ENCODE data around the gene KCNQ4. TPM values are rescaled to one million over a fixed set of nuclear protein-coding genes. Genes with fewer than 3 reads are reported as not detected.

The KCNQ4 gene
- polyA plus RNA-seq, 1 donor, result 44.5 TPM

DNA sequence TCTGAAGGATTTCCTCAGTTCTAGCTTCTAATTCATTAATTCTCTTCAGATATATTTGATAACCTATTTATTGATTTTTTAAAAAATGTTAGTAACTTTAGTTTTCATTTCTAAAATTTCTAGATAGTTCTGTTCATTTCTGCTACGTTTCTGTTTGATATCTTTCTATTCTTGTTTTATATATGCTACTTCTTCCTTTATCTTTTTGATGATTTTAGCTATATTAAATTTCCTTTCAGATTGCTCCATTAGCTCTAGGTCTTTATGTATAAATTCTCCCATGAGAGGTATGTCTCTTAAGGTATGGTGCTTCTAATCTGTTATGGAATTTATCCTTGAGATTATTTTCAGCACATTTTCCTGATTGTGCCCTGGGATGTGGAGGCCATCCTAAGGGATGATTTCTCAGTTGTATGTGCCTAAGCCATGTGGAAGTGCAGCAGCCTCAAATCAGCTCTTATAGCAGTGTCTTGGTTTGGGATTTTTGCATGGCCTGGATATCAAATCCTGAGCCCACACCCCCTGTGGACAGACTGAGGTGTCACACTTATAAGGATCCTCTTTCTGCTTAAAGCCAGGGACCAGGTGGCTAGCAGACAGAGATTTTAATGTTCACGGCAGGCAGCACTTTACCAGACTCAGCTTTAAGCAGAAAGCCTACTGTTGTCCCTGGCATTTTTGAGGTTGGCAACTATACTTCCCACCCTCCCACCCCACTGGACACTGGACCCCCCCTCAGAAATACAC, 6.2 kb upstream of the KCNQ4 start:
- no peak for DNase-seq

GRCh38 chr1:40780678-40781607, 2.6 kb upstream of the KCNQ4 start:
- DNase-seq, result no peak

DNA sequence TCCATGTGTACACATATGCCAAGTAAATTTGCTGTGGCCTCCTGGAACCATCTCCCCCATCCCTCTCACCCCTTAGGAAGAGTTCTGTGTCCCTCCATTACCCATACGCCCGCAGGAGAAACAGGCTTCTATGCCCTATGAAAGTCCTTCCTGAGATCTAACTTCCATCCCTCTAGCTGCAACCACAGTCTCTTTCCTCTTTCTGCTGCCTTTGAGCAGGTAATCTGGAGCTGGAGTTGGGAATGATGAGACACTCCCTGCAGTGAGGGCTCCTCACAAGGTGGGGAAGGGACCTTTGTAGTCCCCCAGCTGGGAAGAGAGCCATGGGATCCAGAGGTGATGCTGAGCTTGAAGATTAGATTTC, 2.0 kb upstream of the KCNQ4 start:
- DNase-seq, result no peak

DNA sequence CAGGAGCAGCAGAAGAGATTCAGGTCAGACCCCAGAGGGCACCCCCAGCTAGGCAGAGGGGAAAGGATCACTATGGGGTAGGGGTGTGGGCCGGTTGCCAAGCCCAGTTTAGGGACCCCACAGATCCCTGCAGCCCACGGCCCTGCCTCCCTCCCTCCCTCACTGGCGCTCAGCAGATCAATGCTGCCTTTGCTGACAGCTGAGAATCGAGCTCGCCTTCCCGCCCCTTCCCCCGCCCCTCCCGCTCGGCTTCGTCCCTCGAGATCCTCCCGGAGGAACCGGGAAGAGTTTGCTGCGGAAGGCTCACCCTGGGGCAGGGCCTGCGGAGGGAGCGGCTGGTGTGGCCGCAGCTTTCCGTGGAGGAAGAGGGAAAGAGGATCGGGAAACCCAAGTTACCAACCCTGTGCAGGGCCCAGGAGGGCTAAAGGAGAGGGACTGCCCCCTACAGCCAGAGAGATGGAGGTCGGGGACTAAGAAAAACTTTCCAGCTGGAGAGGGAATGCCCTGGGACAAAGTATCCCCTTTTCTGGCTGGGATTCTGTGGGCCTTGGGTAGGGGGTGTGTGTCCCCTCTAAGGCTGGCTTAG, 1.1 kb upstream of the KCNQ4 start:
- DNase-seq, result no peak

DNA sequence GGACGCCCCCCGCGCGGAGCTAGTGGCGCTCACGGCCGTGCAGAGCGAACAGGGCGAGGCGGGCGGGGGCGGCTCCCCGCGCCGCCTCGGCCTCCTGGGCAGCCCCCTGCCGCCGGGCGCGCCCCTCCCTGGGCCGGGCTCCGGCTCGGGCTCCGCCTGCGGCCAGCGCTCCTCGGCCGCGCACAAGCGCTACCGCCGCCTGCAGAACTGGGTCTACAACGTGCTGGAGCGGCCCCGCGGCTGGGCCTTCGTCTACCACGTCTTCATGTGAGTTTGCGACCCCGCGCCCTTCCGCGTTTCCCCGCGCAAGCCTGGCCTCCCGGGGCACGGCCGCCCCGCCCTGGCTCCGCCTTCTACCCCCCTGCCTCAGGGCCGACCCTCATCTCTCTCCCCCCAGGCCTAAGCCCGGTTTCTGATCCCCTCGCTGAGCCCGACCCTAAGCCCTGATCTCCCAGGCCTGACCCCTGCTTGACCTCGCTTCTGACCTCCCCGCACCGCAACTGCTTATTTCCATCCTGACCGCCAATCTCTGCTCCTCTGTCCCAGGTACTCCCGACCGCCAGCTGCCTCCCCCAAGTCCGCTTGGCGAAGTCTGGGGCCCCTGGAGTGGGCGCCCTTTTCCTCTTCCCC, 669 bp downstream of the KCNQ4 start:
- DNase-seq, result no peak

- DNase-seq, result no peak
These were observed 1.2 kb downstream of the KCNQ4 start for GRCh38 chr1:40784771-40785151.

GRCh38 chr1:40785446-40785845, 1.9 kb downstream of the KCNQ4 start:
- DNase-seq, result no peak

DNA sequence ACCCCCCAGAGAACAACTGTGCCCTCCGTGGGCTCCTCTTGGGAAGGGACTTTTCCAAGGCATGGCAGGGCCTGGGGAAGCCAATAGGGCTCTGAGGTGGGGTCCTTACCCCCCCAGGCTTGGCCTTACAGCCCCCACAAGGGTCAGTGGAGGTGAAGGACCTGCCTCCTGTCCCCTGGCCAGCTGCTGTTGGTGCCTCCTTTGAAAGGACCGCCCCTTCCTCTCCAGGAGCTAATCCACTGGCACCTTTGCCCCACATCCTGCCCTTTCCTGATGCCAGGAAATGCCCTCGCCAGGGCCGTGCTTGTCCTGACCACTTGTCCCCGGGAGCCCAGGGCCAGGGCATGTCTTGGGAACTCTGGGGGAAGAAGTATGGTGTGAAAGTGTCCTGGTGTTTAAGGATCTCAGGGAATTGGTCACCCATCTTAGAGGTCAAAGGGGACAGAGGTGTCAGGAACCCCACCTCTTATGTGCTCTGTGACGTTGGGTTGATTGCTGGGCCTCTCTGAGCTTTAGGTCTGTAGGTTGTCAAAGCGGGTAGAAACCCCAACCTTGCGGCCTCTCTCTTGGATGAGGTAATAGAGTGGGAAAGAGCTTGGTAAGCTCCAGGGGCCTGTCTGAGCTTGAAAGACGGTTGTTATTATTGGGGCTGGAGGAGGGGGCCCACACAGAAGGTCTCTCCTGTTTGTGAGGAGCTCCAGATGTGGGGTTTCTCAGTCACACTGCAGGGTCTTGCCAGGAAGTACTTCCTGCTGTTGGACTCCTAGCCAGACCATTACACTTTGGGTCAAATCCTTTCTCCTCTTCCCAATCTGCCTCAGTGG, 2.8 kb downstream of the KCNQ4 start:
- no peak for DNase-seq

- DNase-seq, result no peak
These were observed 3.6 kb downstream of the KCNQ4 start for GRCh38 chr1:40786995-40787705.

DNA sequence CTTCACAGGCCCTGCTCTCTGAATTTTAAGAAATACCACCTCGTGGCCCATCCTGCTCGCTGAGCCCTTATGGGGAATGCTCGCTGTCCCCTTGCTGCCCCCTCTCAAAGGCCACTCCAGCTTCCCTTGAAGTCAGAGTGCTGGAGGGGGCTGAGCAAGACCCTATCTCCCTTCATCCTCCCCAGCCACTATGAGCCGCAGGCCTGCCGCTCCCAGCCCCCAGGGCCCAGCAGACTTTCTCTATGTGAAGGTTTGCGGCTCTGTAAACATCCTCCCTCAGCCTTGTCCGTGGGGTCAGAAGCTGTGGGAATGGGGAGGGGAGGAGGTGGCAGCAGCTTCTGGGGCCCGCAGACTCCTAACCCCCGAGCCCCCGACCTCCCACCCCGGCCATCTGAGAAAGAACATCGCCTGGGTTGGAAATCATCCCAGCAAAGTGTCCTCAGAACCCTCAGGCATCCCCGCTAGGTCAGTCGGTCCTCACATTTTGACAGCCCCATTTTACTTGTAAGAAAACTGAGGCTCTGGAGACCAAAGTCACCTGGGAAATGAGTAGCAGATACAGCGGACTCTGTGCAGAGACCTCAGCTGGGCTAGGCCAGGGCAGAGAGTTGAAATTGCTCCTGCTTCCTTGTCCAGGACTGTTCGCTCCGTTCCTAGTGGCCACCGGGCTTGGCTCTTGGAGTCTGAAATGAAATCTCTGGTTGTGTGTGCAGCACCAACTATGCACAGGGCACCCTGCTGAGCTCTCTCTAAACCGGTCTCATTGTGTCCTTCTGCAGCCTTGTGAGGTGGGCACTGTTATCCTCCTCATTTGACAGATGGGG, 4.4 kb downstream of the KCNQ4 start:
- DNase-seq, result no peak

DNA sequence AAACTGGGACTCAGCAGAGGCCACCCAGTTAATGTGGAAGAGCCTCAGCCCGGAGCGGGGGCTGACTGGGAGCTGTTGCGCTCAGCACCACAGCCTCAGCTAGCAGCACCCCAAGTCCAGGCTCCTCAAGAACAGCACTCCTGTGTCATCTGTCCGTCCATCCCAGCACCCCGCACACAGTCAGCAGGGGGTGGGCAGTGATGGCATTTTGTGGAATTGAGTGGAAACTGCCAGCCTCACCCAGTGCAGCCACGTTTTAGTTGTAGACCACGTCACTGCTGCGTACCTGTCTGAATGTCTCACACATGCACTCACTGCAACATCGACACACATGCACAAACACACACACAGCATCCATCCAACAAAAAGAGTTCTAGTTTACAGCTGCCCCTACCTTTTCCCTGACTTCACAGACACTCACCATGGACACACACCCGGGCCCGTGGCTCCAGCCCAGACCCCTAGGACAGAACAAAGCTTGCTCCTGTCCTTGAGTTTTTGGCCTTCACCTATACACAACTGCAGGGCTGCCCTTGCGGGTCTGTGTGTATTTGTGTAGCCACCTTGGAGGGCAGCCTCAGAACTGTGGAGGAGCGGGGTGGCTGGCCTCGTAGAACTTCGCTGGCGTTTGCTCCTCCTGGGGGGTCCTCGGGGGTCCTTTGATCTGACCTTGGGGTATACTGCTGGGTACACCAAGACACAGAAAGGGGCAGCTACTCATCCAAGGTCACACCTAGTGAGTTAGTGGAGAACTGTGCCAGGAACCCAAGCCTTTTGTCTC, 5.2 kb downstream of the KCNQ4 start:
- no peak for DNase-seq

- DNase-seq, result no peak
These were observed 5.7 kb downstream of the KCNQ4 start for GRCh38 chr1:40789342-40789598.

- DNase-seq, result no peak
These were observed 6.3 kb downstream of the KCNQ4 start for GRCh38 chr1:40789661-40790430.

GRCh38 chr1:40792036-40792435, 8.4 kb downstream of the KCNQ4 start:
- DNase-seq, result no peak

GRCh38 chr1:40793617-40794016, 10.0 kb downstream of the KCNQ4 start:
- DNase-seq, result no peak

DNA sequence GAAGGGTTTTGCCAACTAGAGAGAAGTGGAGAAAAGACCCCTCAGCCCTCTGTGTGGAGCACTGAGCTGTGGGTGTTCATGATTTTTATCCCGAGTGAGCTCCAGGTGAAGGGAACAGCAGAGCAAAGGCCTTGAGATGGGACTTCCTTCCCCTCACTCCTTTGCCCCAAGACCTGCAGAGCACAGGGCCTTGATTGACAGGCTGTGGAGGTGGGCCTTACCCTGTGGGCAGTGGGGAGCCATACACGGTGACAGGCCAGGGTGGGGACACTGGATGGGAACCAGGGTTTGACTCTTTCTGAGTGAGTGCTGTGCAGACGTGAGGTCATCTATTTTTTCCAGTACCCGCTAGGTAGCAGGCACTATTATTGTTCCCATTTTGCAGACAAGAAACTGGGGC, 10.5 kb downstream of the KCNQ4 start:
- no peak for DNase-seq

DNA sequence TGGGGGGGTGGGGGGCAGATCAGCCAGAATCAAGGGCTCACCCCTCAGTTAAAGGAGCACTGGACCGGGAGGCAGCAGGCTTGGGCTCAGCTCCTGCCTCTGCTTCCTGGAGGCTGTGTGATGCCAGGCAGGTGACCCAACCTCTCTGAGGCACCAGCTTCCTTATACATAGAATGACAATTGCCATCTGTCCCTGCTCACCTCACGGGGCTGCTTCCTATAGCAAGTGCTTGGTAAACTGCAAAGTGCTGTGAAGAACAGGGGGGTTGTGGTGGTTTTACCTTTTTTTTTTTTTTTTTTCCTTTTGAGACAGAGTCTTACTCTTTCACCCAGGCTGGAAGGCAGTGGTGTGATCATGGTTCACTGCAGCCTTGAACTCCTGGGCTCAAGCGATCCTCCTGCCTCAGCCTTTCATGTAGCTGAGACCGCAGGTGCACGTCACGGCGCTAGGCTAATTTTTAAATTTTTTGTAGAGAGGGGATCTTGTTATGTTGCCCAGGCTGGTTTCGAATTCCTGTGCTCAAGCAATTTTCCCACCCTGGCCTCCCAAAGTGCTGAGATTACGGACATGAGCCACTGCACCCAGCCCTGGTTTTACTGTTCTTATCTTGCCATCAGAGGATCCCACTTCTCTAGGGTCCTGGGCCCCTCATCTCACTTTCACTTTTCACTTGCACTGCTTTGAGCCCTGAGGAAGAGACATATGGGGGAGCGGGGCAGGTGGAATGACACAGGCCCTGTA, 11.6 kb downstream of the KCNQ4 start:
- no peak for DNase-seq

GRCh38 chr1:40795811-40796586, 12.4 kb downstream of the KCNQ4 start:
- no peak for DNase-seq
